ENCODE results near the gene CSE1L. TPM values are rescaled to one million over a fixed set of nuclear protein-coding genes. Genes with fewer than 3 reads are reported as not detected.
A peak's percentile ranks its signal among the peaks of the same experiment; 100 is the strongest.
"Not testable (repeated sequence)": the region's sequence is repeated elsewhere in the genome, so short reads cannot be mapped to it uniquely, and the experiment has no call there.

CSE1L gene, protein sequence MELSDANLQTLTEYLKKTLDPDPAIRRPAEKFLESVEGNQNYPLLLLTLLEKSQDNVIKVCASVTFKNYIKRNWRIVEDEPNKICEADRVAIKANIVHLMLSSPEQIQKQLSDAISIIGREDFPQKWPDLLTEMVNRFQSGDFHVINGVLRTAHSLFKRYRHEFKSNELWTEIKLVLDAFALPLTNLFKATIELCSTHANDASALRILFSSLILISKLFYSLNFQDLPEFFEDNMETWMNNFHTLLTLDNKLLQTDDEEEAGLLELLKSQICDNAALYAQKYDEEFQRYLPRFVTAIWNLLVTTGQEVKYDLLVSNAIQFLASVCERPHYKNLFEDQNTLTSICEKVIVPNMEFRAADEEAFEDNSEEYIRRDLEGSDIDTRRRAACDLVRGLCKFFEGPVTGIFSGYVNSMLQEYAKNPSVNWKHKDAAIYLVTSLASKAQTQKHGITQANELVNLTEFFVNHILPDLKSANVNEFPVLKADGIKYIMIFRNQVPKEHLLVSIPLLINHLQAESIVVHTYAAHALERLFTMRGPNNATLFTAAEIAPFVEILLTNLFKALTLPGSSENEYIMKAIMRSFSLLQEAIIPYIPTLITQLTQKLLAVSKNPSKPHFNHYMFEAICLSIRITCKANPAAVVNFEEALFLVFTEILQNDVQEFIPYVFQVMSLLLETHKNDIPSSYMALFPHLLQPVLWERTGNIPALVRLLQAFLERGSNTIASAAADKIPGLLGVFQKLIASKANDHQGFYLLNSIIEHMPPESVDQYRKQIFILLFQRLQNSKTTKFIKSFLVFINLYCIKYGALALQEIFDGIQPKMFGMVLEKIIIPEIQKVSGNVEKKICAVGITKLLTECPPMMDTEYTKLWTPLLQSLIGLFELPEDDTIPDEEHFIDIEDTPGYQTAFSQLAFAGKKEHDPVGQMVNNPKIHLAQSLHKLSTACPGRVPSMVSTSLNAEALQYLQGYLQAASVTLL
- 83.4 and 166 TPM in 2 replicates for total RNA-seq

DNA sequence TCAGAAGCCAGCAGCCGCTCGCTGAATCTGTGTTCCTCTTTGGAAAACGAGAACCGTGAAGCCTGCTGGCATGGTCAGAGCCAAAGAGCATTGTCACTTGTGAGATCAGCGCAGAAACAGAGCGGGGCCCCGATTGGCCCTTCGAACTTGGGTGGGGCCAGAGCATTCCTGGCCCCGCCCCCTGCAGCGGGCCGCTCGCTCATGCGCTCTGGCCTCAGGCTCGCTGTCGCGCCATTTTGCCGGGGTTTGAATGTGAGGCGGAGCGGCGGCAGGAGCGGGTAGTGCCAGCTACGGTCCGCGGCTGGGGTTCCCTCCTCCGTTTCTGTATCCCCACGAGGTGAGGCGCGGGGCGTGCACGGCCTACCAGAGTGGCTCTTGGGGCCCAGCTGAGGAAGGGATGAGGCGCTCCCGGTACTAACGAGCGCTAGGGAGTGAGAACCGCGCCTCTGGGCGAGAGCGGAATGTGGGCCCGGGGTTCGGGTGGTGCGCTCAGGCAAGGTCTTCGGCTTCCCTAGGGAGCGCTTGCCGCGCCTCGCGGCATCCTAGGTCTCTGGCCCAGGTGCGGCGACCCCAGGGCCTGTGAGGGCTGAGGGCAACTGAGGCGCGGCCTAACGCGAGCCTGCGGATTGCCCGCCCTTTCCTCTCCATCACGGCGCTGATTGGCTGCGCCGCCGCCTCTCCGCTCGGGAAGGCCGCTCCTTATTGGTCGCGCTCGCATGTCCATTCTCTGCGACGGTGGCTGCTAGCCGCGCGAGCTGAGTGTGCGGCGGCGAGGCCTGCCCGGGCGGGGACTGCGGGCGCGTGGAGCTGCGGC, at the start of gene CSE1L:
Gene CSE1L (plus strand): TSS at position 226 of the 814 bp plus-strand sequence. CDS start 12,152 bp downstream, outside the sequence.
- peak; percentile 97 for DNase-seq

DNA sequence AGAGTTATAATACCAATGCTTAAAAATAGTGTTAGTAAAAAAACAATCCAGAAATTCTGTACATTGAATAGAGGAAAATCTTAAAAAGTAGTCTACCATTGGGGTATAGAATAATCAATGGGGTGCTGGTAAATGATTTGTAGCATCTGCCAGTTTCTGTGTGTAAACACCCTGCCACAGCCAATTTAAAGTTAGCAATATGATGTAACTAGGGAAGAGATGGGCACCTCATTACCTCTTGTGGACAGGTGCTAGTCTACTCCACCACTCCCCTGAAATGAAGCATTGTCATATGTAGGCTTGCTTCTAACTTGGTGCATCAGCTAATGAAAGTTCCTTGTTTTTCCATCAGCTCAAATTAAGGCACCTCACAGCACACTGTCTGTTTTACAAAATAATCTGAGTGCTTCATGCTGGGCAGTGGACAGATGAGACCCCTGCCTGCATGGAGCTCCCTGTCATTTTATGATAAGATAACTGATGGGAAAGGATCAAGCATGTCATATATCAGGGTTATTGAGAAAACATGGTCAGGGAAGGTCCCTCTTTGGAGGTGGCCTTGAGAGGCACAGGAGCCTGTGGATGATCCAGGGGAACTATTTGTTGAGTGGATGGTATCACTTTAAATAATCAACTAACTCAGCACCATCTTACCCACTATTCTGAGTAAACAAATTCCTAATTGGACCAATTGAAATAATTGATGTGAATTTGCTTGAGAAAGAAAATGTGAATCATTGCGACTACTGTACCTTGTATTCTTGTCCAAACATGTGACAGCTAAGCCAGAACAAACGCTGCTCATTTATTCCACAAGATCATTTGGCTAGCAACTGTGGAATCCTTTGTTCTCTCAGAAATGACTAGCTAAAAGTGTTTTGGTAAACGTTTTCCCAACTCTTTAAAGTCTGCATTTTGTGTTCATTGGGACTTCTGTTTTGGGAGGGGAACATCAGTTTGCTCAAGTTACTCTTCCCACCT, 45.9 kb upstream of the CSE1L start:
- peak; percentile 21 for DNase-seq

DNA sequence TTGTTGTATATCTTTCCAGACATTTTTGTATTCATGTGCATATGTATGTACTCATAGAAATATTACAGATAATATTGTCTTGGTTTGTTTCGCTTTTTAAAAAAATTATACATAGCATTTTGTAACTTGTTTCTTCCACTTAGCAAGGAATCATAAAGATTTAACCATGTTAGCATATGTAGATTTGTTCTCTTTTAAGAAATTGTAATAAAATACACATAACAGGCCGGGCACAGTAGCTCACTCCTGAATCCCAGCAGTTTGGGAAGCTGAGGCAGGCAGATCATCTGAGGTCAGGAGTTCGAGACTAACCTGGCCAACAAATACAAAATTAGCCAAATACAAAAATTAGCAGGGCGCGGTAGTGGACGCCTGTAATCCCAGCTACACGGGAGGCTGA, 44.4 kb upstream of the CSE1L start:
- no peak for DNase-seq

DNA sequence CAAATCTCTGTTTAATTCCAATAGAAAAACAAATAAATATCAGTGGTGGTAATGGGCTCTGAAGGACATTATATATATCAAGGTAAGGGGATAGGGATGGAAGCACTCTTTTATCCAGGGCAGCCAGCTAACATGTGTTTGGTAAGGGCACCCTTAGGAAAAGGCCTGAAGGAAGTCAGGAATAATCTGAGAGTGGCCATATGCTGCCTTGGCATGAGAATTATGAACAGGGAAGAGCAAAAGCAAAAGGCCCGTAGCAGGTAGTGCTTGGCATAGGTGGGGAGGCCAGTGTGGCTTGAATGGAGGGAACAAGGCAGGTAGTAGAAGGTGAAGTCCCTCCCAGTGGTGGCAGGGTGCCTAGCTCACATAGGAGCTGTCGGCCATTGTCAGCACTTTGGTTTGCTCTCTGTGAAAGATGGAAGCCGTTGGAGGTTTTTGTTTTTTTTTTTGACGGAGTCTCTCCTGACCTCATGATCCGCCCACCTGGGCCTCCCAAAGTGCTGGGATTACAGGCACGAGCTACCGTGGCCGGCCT, 39.6 kb upstream of the CSE1L start:
- no peak for DNase-seq

- DNase-seq, result no peak
Measured at GRCh38 chr20:49009899-49010631, 36.0 kb upstream of the CSE1L start.

GRCh38 chr20:49024220-49024619, 21.9 kb upstream of the CSE1L start:
- DNase-seq, result no peak

- DNase-seq, result not testable (repeated sequence)
Measured at GRCh38 chr20:49028177-49028576, 17.9 kb upstream of the CSE1L start.

- DNase-seq, result peak; percentile 37
Measured at GRCh38 chr20:49028684-49029083, 17.4 kb upstream of the CSE1L start.

DNA sequence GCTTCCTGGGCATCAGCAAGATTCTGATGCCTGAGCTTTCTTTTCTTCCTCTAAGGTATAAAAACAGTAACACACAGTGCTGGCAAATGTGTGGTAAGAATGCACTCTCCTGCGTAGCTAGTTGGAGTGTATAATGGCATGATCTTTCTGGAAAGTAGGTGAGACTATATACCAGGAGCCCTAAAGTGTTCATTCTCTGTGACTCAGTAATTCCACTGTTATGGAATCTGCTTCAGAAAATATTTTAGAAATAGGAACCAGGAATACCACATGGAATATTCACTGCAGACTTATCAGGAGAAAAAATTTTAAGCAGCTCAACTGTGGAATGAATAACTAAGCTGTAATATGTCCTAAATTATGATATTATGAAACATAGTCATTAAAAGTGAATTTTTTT, 16.9 kb upstream of the CSE1L start:
- no peak for DNase-seq

DNA sequence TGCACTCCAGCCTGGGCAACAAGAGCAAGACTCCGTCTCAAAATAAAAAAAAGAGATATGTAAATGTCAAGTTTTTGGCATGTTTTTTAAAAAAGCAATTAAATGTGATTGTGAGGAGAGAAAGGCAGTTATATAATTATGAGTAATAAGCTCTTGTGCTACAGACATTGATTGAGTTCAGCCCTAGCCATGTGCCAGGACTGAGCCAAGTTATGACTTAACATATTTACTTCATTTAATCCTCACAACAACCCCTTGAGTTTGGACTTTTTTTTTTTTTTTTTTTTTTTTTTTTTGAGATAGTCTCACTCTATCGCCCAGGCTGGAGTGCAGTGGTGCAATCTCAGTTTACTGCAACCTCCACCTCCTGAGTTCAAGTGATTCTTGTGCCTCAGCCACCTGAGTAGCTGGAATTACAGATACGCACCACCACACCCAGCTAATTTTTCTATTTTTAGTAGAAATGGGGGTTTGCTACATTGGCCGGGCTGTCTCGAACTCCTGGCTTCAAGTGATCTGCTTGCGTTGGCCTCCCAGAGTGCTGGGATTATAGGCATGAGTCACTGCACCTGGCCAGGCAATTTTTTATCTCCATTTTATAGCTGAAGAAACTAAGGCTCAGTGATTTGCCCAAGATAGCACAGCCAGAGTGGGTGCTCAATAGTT, 15.0 kb upstream of the CSE1L start:
- no peak for DNase-seq

GRCh38 chr20:49032455-49032854, 13.7 kb upstream of the CSE1L start:
- DNase-seq, result no peak

GRCh38 chr20:49034070-49034732, 11.9 kb upstream of the CSE1L start:
- DNase-seq, result no peak

- DNase-seq, result no peak
Measured at GRCh38 chr20:49037962-49038387, 8.1 kb upstream of the CSE1L start.

- no peak for DNase-seq
Measured at GRCh38 chr20:49039854-49040253, 6.3 kb upstream of the CSE1L start.

DNA sequence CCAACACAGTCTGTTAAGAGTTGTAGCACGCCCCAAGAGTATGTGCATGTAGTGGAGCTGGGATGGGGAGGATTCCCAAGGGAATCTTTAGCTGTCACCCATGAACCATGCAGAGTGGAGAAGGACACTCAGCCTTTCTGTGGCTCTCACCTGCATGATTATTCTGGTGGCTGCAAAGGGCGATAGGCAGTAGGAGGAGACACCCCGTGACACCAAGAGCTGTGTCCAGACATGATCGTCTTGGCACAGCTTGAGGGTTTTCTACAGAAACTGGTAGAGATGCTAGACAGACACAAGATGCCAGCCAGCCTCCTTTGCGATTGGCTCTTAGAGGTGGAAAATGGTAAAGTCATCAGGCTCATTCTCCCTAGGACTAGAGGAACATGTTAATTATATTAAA, 3.1 kb upstream of the CSE1L start:
- no peak for DNase-seq

GRCh38 chr20:49045440-49046086, 549 bp upstream of the CSE1L start:
- peak; percentile 58 for DNase-seq

DNA sequence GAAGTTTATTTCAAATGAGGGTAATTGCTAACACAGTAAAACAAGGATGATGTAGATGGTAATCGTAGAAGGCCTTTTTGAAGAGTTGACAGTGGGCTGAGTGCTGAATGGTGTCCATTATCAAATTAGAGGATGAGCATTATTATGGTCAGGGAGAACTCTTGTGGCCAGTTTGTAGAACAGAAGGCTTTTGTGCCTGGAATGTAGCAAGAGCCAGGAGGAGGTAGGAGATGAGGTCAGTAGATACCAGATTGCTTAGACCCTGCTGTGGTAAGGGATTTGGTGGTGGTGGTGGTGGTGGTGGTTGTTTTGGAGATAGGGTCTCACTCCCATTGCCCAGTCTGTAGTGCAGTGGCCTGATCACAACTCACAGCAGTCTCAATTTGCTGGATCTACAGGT, 6.2 kb downstream of the CSE1L start:
- DNase-seq, result no peak

DNA sequence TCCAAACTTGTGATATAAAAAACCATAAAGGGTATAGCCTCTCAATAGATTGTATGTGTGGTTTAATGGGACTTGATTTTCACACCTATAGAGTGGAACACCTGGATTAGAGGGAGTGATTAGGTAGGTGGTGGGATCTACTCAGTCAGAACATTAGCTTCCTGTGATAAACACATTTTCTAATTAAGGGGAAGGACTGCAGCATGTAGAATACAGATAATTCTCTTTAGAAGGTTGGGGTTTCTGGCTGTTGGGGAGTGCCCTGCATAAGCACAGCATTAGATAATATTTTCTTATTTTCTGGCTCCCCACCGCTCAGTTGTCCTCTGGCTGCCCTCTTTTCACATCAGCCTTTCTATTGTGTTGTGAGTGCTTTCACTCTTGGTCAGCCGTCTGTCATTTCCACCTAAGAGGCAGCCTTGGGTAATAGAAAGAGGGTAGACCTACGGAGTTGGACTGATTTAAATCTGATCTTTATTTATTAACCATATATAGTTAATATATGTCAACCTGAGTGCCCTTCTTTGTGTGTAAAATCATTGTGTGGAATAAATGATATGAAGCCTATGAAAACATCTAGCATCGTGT, 8.0 kb downstream of the CSE1L start:
- peak; percentile 73 for DNase-seq
